GM18870 (cell line): Measurements from ENCODE around the gene GHR.
"Not testable (repeated sequence)": the region's sequence is repeated elsewhere in the genome, so short reads cannot be mapped to it uniquely, and the experiment has no call there.

Experiments
- ATAC-seq: cut with Tn5 transposase; IDR thresholded peaks from one replicate; pipeline ENCODE4 v1.9.1; 2021; ENCODE audit warnings: moderate library complexity; ENCODE audit not compliant: unreplicated experiment

The GHR gene

GRCh38 chr5:42566652-42567295 lies 143.5 kb downstream of the GHR start:
- ATAC-seq, result no peak

GRCh38 chr5:42569325-42569724 lies 146.1 kb downstream of the GHR start:
- ATAC-seq, result no peak

- ATAC-seq, result no peak
Observed at GRCh38 chr5:42569953-42570548, 146.8 kb downstream of the GHR start.

GRCh38 chr5:42570966-42571960 lies 148.0 kb downstream of the GHR start:
- no peak for ATAC-seq

- ATAC-seq, result no peak
Observed at GRCh38 chr5:42572313-42572712, 149.1 kb downstream of the GHR start.

GRCh38 chr5:42573386-42573785 lies 150.1 kb downstream of the GHR start:
- ATAC-seq, result no peak

- not testable (repeated sequence) for ATAC-seq
Observed at GRCh38 chr5:42575914-42576313, 152.7 kb downstream of the GHR start.

GRCh38 chr5:42578901-42579300 lies 155.7 kb downstream of the GHR start:
- ATAC-seq, result not testable (repeated sequence)

GRCh38 chr5:42579320-42579719 lies 156.1 kb downstream of the GHR start:
- ATAC-seq, result no peak

- no peak for ATAC-seq
Observed at GRCh38 chr5:42581845-42582244, 158.6 kb downstream of the GHR start.

GRCh38 chr5:42582723-42583122 lies 159.5 kb downstream of the GHR start:
- no peak for ATAC-seq

GRCh38 chr5:42583322-42583721 lies 160.1 kb downstream of the GHR start:
- ATAC-seq, result no peak

GRCh38 chr5:42586625-42587024 lies 163.4 kb downstream of the GHR start:
- no peak for ATAC-seq

- no peak for ATAC-seq
Observed at GRCh38 chr5:42587096-42587723, 164.0 kb downstream of the GHR start.

GRCh38 chr5:42590566-42590965 lies 167.3 kb downstream of the GHR start:
- no peak for ATAC-seq

GRCh38 chr5:42591015-42591414 lies 167.8 kb downstream of the GHR start:
- no peak for ATAC-seq

GRCh38 chr5:42592401-42593140 lies 169.3 kb downstream of the GHR start:
- no peak for ATAC-seq

GRCh38 chr5:42593591-42593990 lies 170.4 kb downstream of the GHR start:
- no peak for ATAC-seq

GRCh38 chr5:42595597-42595996 lies 172.4 kb downstream of the GHR start:
- ATAC-seq, result no peak

- no peak for ATAC-seq
Observed at GRCh38 chr5:42596817-42597216, 173.6 kb downstream of the GHR start.
